ENCODE data around the gene CYS1.
"Not testable (repeated sequence)": the region's sequence is repeated elsewhere in the genome, so short reads cannot be mapped to it uniquely, and the experiment has no call there.

CYS1 gene

GRCh38 chr2:10079870-10080535 is at the start of gene CYS1:
TSS of gene CYS1 (minus strand) at chr2:10080411. CDS start at chr2:10080223, 188 bp downstream.
- in situ Hi-C loops (cut with MboI; ENCODE audit: low pct_unique_long_range_greater_than_20kb, low sequenced_read_pairs): no loop called here
- peak; percentile 21 for DNase-seq

- no peak for DNase-seq
- in situ Hi-C loops (cut with MboI; ENCODE audit: low pct_unique_long_range_greater_than_20kb, low sequenced_read_pairs): no loop called here
Measured at GRCh38 chr2:10129490-10129889, 49.3 kb upstream of the CYS1 start.

GRCh38 chr2:10128420-10128819 is 48.2 kb upstream of the CYS1 start:
- in situ Hi-C loops (cut with MboI; ENCODE audit: low pct_unique_long_range_greater_than_20kb, low sequenced_read_pairs): no loop called here
- no peak for DNase-seq

GRCh38 chr2:10126632-10127026 is 46.4 kb upstream of the CYS1 start:
- no peak for DNase-seq

GRCh38 chr2:10125842-10126631 is 45.8 kb upstream of the CYS1 start:
- in situ Hi-C loops (cut with MboI; ENCODE audit: low pct_unique_long_range_greater_than_20kb, low sequenced_read_pairs): no loop called here
- DNase-seq: no peak

More at GRCh38 chr2:10126632-10127026, 46.4 kb upstream of the CYS1 start:
- in situ Hi-C loops (cut with MboI; ENCODE audit: low pct_unique_long_range_greater_than_20kb, low sequenced_read_pairs): no loop called here

GRCh38 chr2:10124538-10125045 is 44.4 kb upstream of the CYS1 start:
- peak; percentile 85 for DNase-seq
- in situ Hi-C loops (cut with MboI; ENCODE audit: low pct_unique_long_range_greater_than_20kb, low sequenced_read_pairs): no loop called here

GRCh38 chr2:10123281-10123680 is 43.1 kb upstream of the CYS1 start:
- no peak for DNase-seq
- in situ Hi-C loops (cut with MboI; ENCODE audit: low pct_unique_long_range_greater_than_20kb, low sequenced_read_pairs): no loop called here

GRCh38 chr2:10122500-10123280 is 42.5 kb upstream of the CYS1 start, which contains the start of gene RRM2:
TSS of gene RRM2 (plus strand) at chr2:10122739. CDS start at chr2:10122799, 60 bp downstream.
- in situ Hi-C loops (cut with MboI; ENCODE audit: low pct_unique_long_range_greater_than_20kb, low sequenced_read_pairs): no loop called here

GRCh38 chr2:10120877-10121574 is 40.8 kb upstream of the CYS1 start:
- in situ Hi-C loops (cut with MboI; ENCODE audit: low pct_unique_long_range_greater_than_20kb, low sequenced_read_pairs): no loop called here

More at GRCh38 chr2:10122500-10123280, 42.5 kb upstream of the CYS1 start, which contains the start of gene RRM2:
- DNase-seq: peak; percentile 97

GRCh38 chr2:10120158-10120876 is 40.1 kb upstream of the CYS1 start:
- in situ Hi-C loops (cut with MboI; ENCODE audit: low pct_unique_long_range_greater_than_20kb, low sequenced_read_pairs): no loop called here
- peak; percentile 96 for DNase-seq

More at GRCh38 chr2:10120877-10121574, 40.8 kb upstream of the CYS1 start:
- DNase-seq: peak; percentile 56

GRCh38 chr2:10119601-10120157 is 39.5 kb upstream of the CYS1 start:
- DNase-seq: no peak
- in situ Hi-C loops (cut with MboI; ENCODE audit: low pct_unique_long_range_greater_than_20kb, low sequenced_read_pairs): no loop called here

GRCh38 chr2:10119027-10119325 is 38.8 kb upstream of the CYS1 start:
- in situ Hi-C loops (cut with MboI; ENCODE audit: low pct_unique_long_range_greater_than_20kb, low sequenced_read_pairs): no loop called here
- no peak for DNase-seq

- in situ Hi-C loops (cut with MboI; ENCODE audit: low pct_unique_long_range_greater_than_20kb, low sequenced_read_pairs): no loop called here
- no peak for DNase-seq
Measured at GRCh38 chr2:10109311-10109710, 29.1 kb upstream of the CYS1 start.

- DNase-seq; in situ Hi-C loops (cut with MboI; ENCODE audit: low pct_unique_long_range_greater_than_20kb, low sequenced_read_pairs): not testable (repeated sequence)
Measured at GRCh38 chr2:10104906-10105305, 24.7 kb upstream of the CYS1 start.

- DNase-seq: no peak
- in situ Hi-C loops (cut with MboI; ENCODE audit: low pct_unique_long_range_greater_than_20kb, low sequenced_read_pairs): no loop called here
Measured at GRCh38 chr2:10103179-10103578, 23.0 kb upstream of the CYS1 start.

GRCh38 chr2:10101491-10101890 is 21.3 kb upstream of the CYS1 start:
- DNase-seq: no peak
- in situ Hi-C loops (cut with MboI; ENCODE audit: low pct_unique_long_range_greater_than_20kb, low sequenced_read_pairs): no loop called here

- in situ Hi-C loops (cut with MboI; ENCODE audit: low pct_unique_long_range_greater_than_20kb, low sequenced_read_pairs): no loop called here
- DNase-seq: peak; percentile 57
Measured at GRCh38 chr2:10097352-10098148, 17.3 kb upstream of the CYS1 start.

Data from KBM-7 (cell line).